IMR-90 (cell line): ENCODE results near the gene RPS5. TPM values are rescaled to one million over a fixed set of nuclear protein-coding genes. Genes with fewer than 3 reads are reported as not detected.

Experiments
- ATAC-seq: fragments of 200-7000 bp; cut with Tn5 transposase; 2 replicates; pipeline ENCODE4 v1.9.1; 2020; ENCODE audit warnings: low read depth, mild to moderate bottlenecking, moderate library complexity
- BruUV-seq: library from RNA; stranded (reverse); fragments of 400-500 nt; replicated peaks from 2 replicates; lab custom pipeline; 2021; lab: Mats Ljungman, UMichigan
- CTCF ChIA-PET: fragments of 300-600 bp; formaldehyde crosslinking; extraction: SDS; loops from one replicate; lab custom pipeline; 2021; ENCODE audit warnings: antibody characterized with exemption; lab: Yijun Ruan, JAX
- POLR2A ChIA-PET: fragments of 300-600 bp; sonication (Branson Sonifier 250); formaldehyde crosslinking; loops from one replicate; lab custom pipeline; 2022; ENCODE audit warnings: antibody characterized with exemption; ENCODE audit not compliant: unreplicated experiment; lab: Charles Lee
- DNase-seq: peaks from one replicate; pipeline ENCODE4 v3.0.0; 2013
- H2AFZ ChIP-seq: replicated peaks from 2 replicates; pipeline ENCODE3; 2013; ENCODE audit warnings: low read length, mild to moderate bottlenecking; ENCODE audit not compliant: poor library complexity
- H2AK5ac ChIP-seq: 2 replicates; pipeline ENCODE4 v1.6.1; 2013; ENCODE audit warnings: low read depth, low read length, inconsistent platforms
- H2AK9ac ChIP-seq: replicated peaks from 2 replicates; pipeline ENCODE3; 2013; ENCODE audit warnings: mild to moderate bottlenecking, low read depth, low read length, moderate library complexity; ENCODE audit not compliant: poor library complexity
- H2BK120ac ChIP-seq: 2 replicates; pipeline ENCODE4 v1.6.1; 2013; ENCODE audit warnings: low read depth, low read length, inconsistent platforms
- H2BK15ac ChIP-seq: 3 replicates; pipeline ENCODE4 v1.6.1; 2013; ENCODE audit warnings: low read depth, low read length, inconsistent platforms
- H2BK20ac ChIP-seq: 2 replicates; pipeline ENCODE4 v1.6.1; 2013; ENCODE audit warnings: low read depth, mild to moderate bottlenecking, inconsistent platforms, low read length, moderate library complexity
- H2BK5ac ChIP-seq: 2 replicates; pipeline ENCODE4 v1.6.1; 2013; ENCODE audit warnings: mild to moderate bottlenecking, low read depth, low read length, inconsistent platforms; ENCODE audit not compliant: poor library complexity, severe bottlenecking
- H3K14ac ChIP-seq: replicated peaks from 2 replicates; pipeline ENCODE4 v1.6.1; 2013; ENCODE audit warnings: low read depth, low read length, inconsistent platforms
- H3K18ac ChIP-seq: 2 replicates; pipeline ENCODE4 v1.6.1; 2013; ENCODE audit warnings: low read depth, low read length, control low read depth
- H3K23ac ChIP-seq: 2 replicates; pipeline ENCODE4 v1.6.1; 2013; ENCODE audit warnings: low read depth, low read length, inconsistent platforms
- H3K27ac ChIP-seq: 2 replicates; pipeline ENCODE4 v1.5.1; 2013; ENCODE audit warnings: mild to moderate bottlenecking, control low read depth, low read length; ENCODE audit not compliant: insufficient read depth
- H3K27me3 ChIP-seq: 2 replicates; pipeline ENCODE4 v1.6.1; 2013; ENCODE audit warnings: low read length; ENCODE audit not compliant: control insufficient read depth, insufficient read depth
- H3K36me3 ChIP-seq: 2 replicates; pipeline ENCODE4 v1.6.1; 2013; ENCODE audit warnings: low read length, mixed read lengths; ENCODE audit not compliant: control insufficient read depth, insufficient read depth
- H3K4ac ChIP-seq: 2 replicates; pipeline ENCODE4 v1.6.1; 2013; ENCODE audit warnings: low read depth, low read length, inconsistent platforms
- H3K4me1 ChIP-seq: 2 replicates; pipeline ENCODE4 v1.6.1; 2013; ENCODE audit warnings: low read length, mixed read lengths; ENCODE audit not compliant: control insufficient read depth, insufficient read depth
- H3K4me2 ChIP-seq: 2 replicates; pipeline ENCODE4 v1.6.1; 2013; ENCODE audit warnings: low read depth, mild to moderate bottlenecking, control low read depth, low read length, moderate library complexity
- H3K4me3 ChIP-seq: 2 replicates; pipeline ENCODE4 v1.5.1; 2013; ENCODE audit warnings: low read depth, mild to moderate bottlenecking, control low read depth, low read length, moderate library complexity; ENCODE audit not compliant: insufficient read depth
- H3K56ac ChIP-seq: 2 replicates; pipeline ENCODE4 v1.6.1; 2013; ENCODE audit warnings: low read length, inconsistent platforms; ENCODE audit not compliant: insufficient read depth; ENCODE audit errors: extremely low read depth
- H3K79me1 ChIP-seq, 2 experiments: 2 replicates each; pipeline ENCODE4 v1.6.1; 2013; ENCODE audit warnings: low read length in 2 of 2, inconsistent platforms in 1 of 2, low read depth in 1 of 2
- H3K9ac ChIP-seq: 2 replicates; pipeline ENCODE4 v1.6.1; 2013; ENCODE audit warnings: low read depth, low read length, control low read depth
- H3K9me1 ChIP-seq: 2 replicates; pipeline ENCODE4 v1.6.1; 2013; ENCODE audit warnings: low read length, inconsistent platforms; ENCODE audit not compliant: insufficient read depth
- H3K9me3 ChIP-seq: 2 replicates; pipeline ENCODE4 v1.6.1; 2013; ENCODE audit warnings: low read length; ENCODE audit not compliant: control insufficient read depth, insufficient read depth
- H4K20me1 ChIP-seq: 2 replicates; pipeline ENCODE4 v1.6.1; 2013; ENCODE audit warnings: low read length, inconsistent platforms; ENCODE audit not compliant: insufficient read depth
- H4K5ac ChIP-seq: 2 replicates; pipeline ENCODE4 v1.6.1; 2013; ENCODE audit warnings: mild to moderate bottlenecking, low read depth, low read length, control low read depth
- H4K8ac ChIP-seq, 2 experiments: 2 replicates each; pipeline ENCODE4 v1.6.1; 2013; ENCODE audit warnings: low read depth in 2 of 2, low read length in 2 of 2, control low read depth in 1 of 2, inconsistent platforms in 1 of 2
- H4K91ac ChIP-seq: 2 replicates; pipeline ENCODE4 v1.6.1; 2013; ENCODE audit warnings: low read depth, low read length, inconsistent platforms; ENCODE audit not compliant: insufficient read depth
- BHLHE40 ChIP-seq: fragments of 150-350 bp; IDR thresholded peaks from 2 replicates; pipeline ENCODE4 v1.6.1; 2016; ENCODE audit warnings: mild to moderate bottlenecking, low read depth, low read length
- RFX5 ChIP-seq: IDR thresholded peaks from 2 replicates; pipeline ENCODE4 v1.8.0; 2012; ENCODE audit warnings: low read depth, mild to moderate bottlenecking, low read length, moderate library complexity
- WGBS, 2 experiments: methylation state at CpG; one replicate each; pipeline versions ENCODE4 v1.1.5 to v1.1.7; 2013; ENCODE audit warnings: missing lambda C conversion rate in 2 of 2; ENCODE audit not compliant: insufficient read length in 1 of 2; ENCODE audit errors: extremely low coverage in 2 of 2; 5-methylcytosine and 5-hydroxymethylcytosine counted together
- dilution Hi-C: fragments of 300-500 bp; cut with HindIII; formaldehyde crosslinking; loops from one replicate; pipeline ENCODE4 v1.14.3; 2018; ENCODE audit warnings: low sequenced_read_pairs; ENCODE audit not compliant: unreplicated experiment
- in situ Hi-C: fragments of 300-500 bp; cut with MboI; formaldehyde crosslinking; loops from 3 replicates; pipeline ENCODE4 v1.14.3; 2019; ENCODE audit warnings: low sequenced_read_pairs, inconsistent platforms, mixed read lengths
- intact Hi-C: fragments of 100-400 bp; cut with micrococcal nuclease; formaldehyde crosslinking; loops from 2 replicates; pipeline ENCODE4 v1.10.0; 2022
- polyA plus RNA-seq, 3 experiments: library from polyadenylated mRNA; depleted of rRNA; stranded (reverse); fragments of >200 nt; gene quantifications; 2 replicates each; pipeline ENCODE4 v1.2.3, GENCODE V29; 2012; ENCODE audit warnings: low replicate concordance in 1 of 3
- total RNA-seq: library from RNA; depleted of rRNA; stranded (reverse); fragments of >200 nt; gene quantifications from 2 replicates; pipeline ENCODE4 v1.2.3, GENCODE V29; 2012

The RPS5 gene
- total and polyA plus RNA-seq, 2 of the 4 experiments (the other 2 are of a cell fraction) = 3,265 to 5,858 TPM

- Histone ChIP-seq H2BK20ac (no peak overlapping the region), H3K14ac (no peak overlapping the region), H3K18ac (no peak overlapping the region), H2AK9ac (no peak overlapping the region), H3K4me3 (no peak overlapping the region), H3K36me3 (peaks cover 11% of the 10 kb centered on the region; the same call in 1 of the 2 replicates), H3K4ac (no peak overlapping the region), H3K79me1 (peaks cover 5 to 27% of the 10 kb centered on the region in 2 experiments; a peak in 3 of 4 replicates), H2BK15ac (no peak overlapping the region), H3K4me2 (no peak overlapping the region), H3K9me3 (no peaks in the 10 kb centered on the region), H2BK120ac (no peak overlapping the region), H4K5ac (no peak overlapping the region), H3K56ac (no peak overlapping the region), H3K9ac (no peak overlapping the region), H4K91ac (no peak overlapping the region), H2AK5ac (no peak overlapping the region), H3K4me1 (peaks cover 9% of the 10 kb centered on the region; the same call in 1 of the 2 replicates), H4K20me1 (peaks cover 8% of the 10 kb centered on the region), H3K23ac (no peak overlapping the region), H3K27me3 (peaks cover 10% of the 10 kb centered on the region), H4K8ac (no peak overlapping the region), H2AFZ (no peak overlapping the region), H2BK5ac (no peak overlapping the region), H3K9me1 (peaks cover 4% of the 10 kb centered on the region; the same call in 1 of the 2 replicates), H3K27ac (no peak overlapping the region)
- ChIA-PET POLR2A (no interaction called here), CTCF (no interaction called here)
- in situ Hi-C loops (no loop called here), intact Hi-C loops (no loop called here), dilution Hi-C loops (no loop called here)
- DNase-seq = no peak
- no TSS peak for BruUV-seq
- TF ChIP-seq RFX5 = no peak
- TF ChIP-seq BHLHE40 = no peak
- ATAC-seq = no peak
- 90% methylated on average over 4 of the region's 6 CpGs; no CpG with 5 or more reads in 1 of the 2 experiments for WGBS, 2 experiments
Measured at GRCh38 chr19:58354478-58355030, 32.5 kb upstream of the RPS5 start.
